Astrocyte (in vitro differentiated cells and primary cell): Measurements from ENCODE around the gene BOD1. TPM values are rescaled to one million over a fixed set of nuclear protein-coding genes. Genes with fewer than 3 reads are reported as not detected.
A peak's percentile ranks its signal among the peaks of the same experiment; 100 is the strongest.

Source experiments
- DNase-seq: peaks from one replicate; pipeline ENCODE4 v3.0.0-alpha.2; 2010; ENCODE audit warnings: low read depth
- FAIRE-seq: peaks from 2 replicates; lab custom pipeline; 2011; peaks lifted over from hg19 to GRCh38; lab: Jason Lieb, UNC
- H2AFZ ChIP-seq: 2 replicates; pipeline ENCODE4 v1.6.0; 2012; ENCODE audit warnings: low read depth, low read length, inconsistent platforms
- H3K27ac ChIP-seq: 2 replicates; pipeline ENCODE4 v1.5.1; 2011; ENCODE audit warnings: low read depth, low read length, inconsistent platforms
- H3K27me3 ChIP-seq: 2 replicates; pipeline ENCODE4 v1.6.0; 2011; ENCODE audit warnings: low read length, inconsistent platforms; ENCODE audit not compliant: insufficient read depth
- H3K36me3 ChIP-seq: 2 replicates; pipeline ENCODE4 v1.5.1; 2011; ENCODE audit warnings: low read length, inconsistent platforms; ENCODE audit not compliant: insufficient read depth
- H3K4me1 ChIP-seq: 2 replicates; pipeline ENCODE4 v1.5.1; 2011; ENCODE audit warnings: low read length, inconsistent platforms; ENCODE audit not compliant: insufficient read depth
- H3K4me2 ChIP-seq: 2 replicates; pipeline ENCODE4 v1.6.0; 2012; ENCODE audit warnings: low read length, inconsistent platforms
- H3K4me3 ChIP-seq: 2 replicates; pipeline ENCODE4 v1.5.1; 2011; ENCODE audit warnings: low read depth, mild to moderate bottlenecking, low read length, inconsistent platforms; ENCODE audit not compliant: insufficient read depth
- H3K79me2 ChIP-seq: 2 replicates; pipeline ENCODE4 v1.6.0; 2012; ENCODE audit warnings: mild to moderate bottlenecking, low read length, inconsistent platforms; ENCODE audit not compliant: insufficient read depth
- H3K9ac ChIP-seq: 2 replicates; pipeline ENCODE4 v1.6.0; 2012; ENCODE audit warnings: mild to moderate bottlenecking, low read length, inconsistent platforms
- H3K9me3 ChIP-seq: 2 replicates; pipeline ENCODE4 v1.5.1; 2012; ENCODE audit warnings: low read depth, mild to moderate bottlenecking, low read length, inconsistent platforms; ENCODE audit not compliant: insufficient read depth
- H4K20me1 ChIP-seq: 2 replicates; pipeline ENCODE4 v1.6.0; 2012; ENCODE audit warnings: low read length, inconsistent platforms; ENCODE audit not compliant: insufficient read depth
- H3K27ac Mint-ChIP-seq: one replicate; pipeline ENCODE4 v1.8.0; 2021; ENCODE audit warnings: mild to moderate bottlenecking, mixed read lengths; ENCODE audit not compliant: unreplicated experiment
- H3K27me3 Mint-ChIP-seq: one replicate; pipeline ENCODE4 v1.8.0; 2021; ENCODE audit warnings: low read depth, mixed read lengths; ENCODE audit not compliant: unreplicated experiment
- H3K36me3 Mint-ChIP-seq: one replicate; pipeline ENCODE4 v1.8.0; 2021; ENCODE audit warnings: low read depth, mixed read lengths; ENCODE audit not compliant: unreplicated experiment
- H3K4me1 Mint-ChIP-seq: one replicate; pipeline ENCODE4 v1.8.0; 2021; ENCODE audit warnings: low read depth, mixed read lengths; ENCODE audit not compliant: unreplicated experiment
- H3K4me3 Mint-ChIP-seq: one replicate; pipeline ENCODE4 v1.8.0; 2021; ENCODE audit warnings: mild to moderate bottlenecking, moderate library complexity, mixed read lengths; ENCODE audit not compliant: unreplicated experiment
- H3K9me3 Mint-ChIP-seq: one replicate; pipeline ENCODE4 v1.8.0; 2021; ENCODE audit warnings: mild to moderate bottlenecking, mixed read lengths; ENCODE audit not compliant: unreplicated experiment
- CTCF ChIP-seq: IDR thresholded peaks from 2 replicates; pipeline ENCODE4 v1.5.1; 2011; ENCODE audit warnings: low read depth, mild to moderate bottlenecking, inconsistent platforms, low read length, moderate library complexity; ENCODE audit not compliant: insufficient read depth
- EZH2 ChIP-seq: IDR thresholded peaks from 2 replicates; pipeline ENCODE4 v1.6.1; 2012; ENCODE audit warnings: mild to moderate bottlenecking, low read length, inconsistent platforms; ENCODE audit not compliant: insufficient read depth
- total RNA-seq: library from RNA; stranded (reverse); gene quantifications from 2 replicates; pipeline ENCODE4 v1.2.1, GENCODE V29; 2021

The BOD1 gene
- total RNA-seq, 1 donor from 2014 or later, result 76.8 TPM

GRCh38 chr5:173613433-173614159 is 2.9 kb downstream of the BOD1 start:
- no peaks in the 10 kb centered on the region for H3K27me3 ChIP-seq
- peak overlapping the region; percentile 97 for H3K4me2 ChIP-seq
- Mint-ChIP-seq H3K9me3 (no peaks in the 10 kb centered on the region), H3K36me3 (peaks cover 7% of the 10 kb centered on the region), H3K4me1 (peaks cover 21% of the 10 kb centered on the region), H3K27me3 (no peaks in the 10 kb centered on the region), H3K27ac (no peak overlapping the region), H3K4me3 (peak overlapping the region; percentile 14)
- no peak overlapping the region for H3K9ac ChIP-seq
- no peaks in the 10 kb centered on the region for H3K9me3 ChIP-seq
- H4K20me1 ChIP-seq, result peaks cover 72% of the 10 kb centered on the region
- H3K4me1 ChIP-seq, result peaks cover 14% of the 10 kb centered on the region
- no peak overlapping the region for H3K4me3 ChIP-seq
- H2AFZ ChIP-seq, result no peak overlapping the region
- no peak overlapping the region for H3K27ac ChIP-seq
- peaks cover 73% of the 10 kb centered on the region for H3K79me2 ChIP-seq
- FAIRE-seq (no peak), DNase-seq (no peak)
- TF ChIP-seq CTCF (no peak), EZH2 (no peak)
- peaks cover 25% of the 10 kb centered on the region for H3K36me3 ChIP-seq

- peaks cover 74% of the 10 kb centered on the region for H4K20me1 ChIP-seq
- TF ChIP-seq EZH2 (no peak), CTCF (no peak)
- H3K4me1 Mint-ChIP-seq, result peaks cover 21% of the 10 kb centered on the region
- H2AFZ ChIP-seq, result no peak overlapping the region
- H3K27ac ChIP-seq, result no peak overlapping the region
- peaks cover 12% of the 10 kb centered on the region for H3K36me3 Mint-ChIP-seq
- no peak overlapping the region for H3K4me3 Mint-ChIP-seq
- H3K9me3 ChIP-seq, result no peaks in the 10 kb centered on the region
- DNase-seq (no peak), FAIRE-seq (no peak)
- H3K27me3 Mint-ChIP-seq, result no peaks in the 10 kb centered on the region
- H3K9me3 Mint-ChIP-seq, result no peaks in the 10 kb centered on the region
- H3K27ac Mint-ChIP-seq, result no peak overlapping the region
- no peaks in the 10 kb centered on the region for H3K27me3 ChIP-seq
- H3K4me2 ChIP-seq, result no peak overlapping the region
- peaks cover 32% of the 10 kb centered on the region for H3K36me3 ChIP-seq
- H3K4me3 ChIP-seq, result no peak overlapping the region
- H3K9ac ChIP-seq, result no peak overlapping the region
- peaks cover 14% of the 10 kb centered on the region for H3K4me1 ChIP-seq
- H3K79me2 ChIP-seq, result peaks cover 75% of the 10 kb centered on the region
These were observed 3.5 kb downstream of the BOD1 start for GRCh38 chr5:173612948-173613347.

GRCh38 chr5:173611706-173612105 is 4.7 kb downstream of the BOD1 start:
- H3K9me3 Mint-ChIP-seq, result no peaks in the 10 kb centered on the region
- no peaks in the 10 kb centered on the region for H3K27me3 Mint-ChIP-seq
- peaks cover 14% of the 10 kb centered on the region for H3K4me1 ChIP-seq
- H3K4me3 ChIP-seq, result no peak overlapping the region
- no peak overlapping the region for H3K27ac Mint-ChIP-seq
- peaks cover 75% of the 10 kb centered on the region for H3K79me2 ChIP-seq
- no peak overlapping the region for H3K9ac ChIP-seq
- no peak overlapping the region for H3K4me2 ChIP-seq
- no peaks in the 10 kb centered on the region for H3K27me3 ChIP-seq
- DNase-seq (no peak), FAIRE-seq (no peak)
- TF ChIP-seq CTCF, result no peak
- no peak for TF ChIP-seq EZH2
- H3K36me3 Mint-ChIP-seq, result peaks cover 19% of the 10 kb centered on the region
- H3K4me1 Mint-ChIP-seq, result peaks cover 21% of the 10 kb centered on the region
- no peak overlapping the region for H2AFZ ChIP-seq
- no peaks in the 10 kb centered on the region for H3K9me3 ChIP-seq
- H3K4me3 Mint-ChIP-seq, result no peak overlapping the region
- peaks cover 44% of the 10 kb centered on the region for H3K36me3 ChIP-seq
- H4K20me1 ChIP-seq, result peaks cover 80% of the 10 kb centered on the region
- no peak overlapping the region for H3K27ac ChIP-seq
